OCI-M2 (cell line): ENCODE results near the gene CRTC2.
A peak's percentile ranks its signal among the peaks of the same experiment; 100 is the strongest.

ENCODE experiments used
- DNase-seq: peaks from one replicate; lab custom pipeline; 2025; ENCODE audit not compliant: unreplicated experiment; lab: John Stamatoyannopoulos, UW

The CRTC2 gene

GRCh38 chr1:153973525-153973924 is 15.1 kb upstream of the CRTC2 start:
- DNase-seq: no peak

DNA sequence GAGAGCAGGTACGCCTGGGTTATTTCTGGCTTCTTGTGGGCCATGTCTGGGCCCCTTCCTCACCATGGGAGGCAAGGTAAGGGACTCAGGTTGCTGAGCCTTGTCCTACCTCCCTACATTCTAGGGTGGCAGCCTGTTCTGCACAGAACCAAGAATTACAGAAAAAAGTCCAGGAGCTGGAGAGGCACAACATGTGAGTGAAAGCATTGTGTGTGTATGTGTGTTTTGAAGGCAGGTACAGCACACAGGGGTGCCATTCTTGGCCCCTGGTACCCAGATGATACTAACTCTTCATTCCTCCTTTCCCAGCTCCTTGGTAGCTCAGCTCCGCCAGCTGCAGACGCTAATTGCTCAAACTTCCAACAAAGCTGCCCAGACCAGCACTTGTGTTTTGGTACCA is 14.7 kb upstream of the CRTC2 start:
- DNase-seq: no peak

DNA sequence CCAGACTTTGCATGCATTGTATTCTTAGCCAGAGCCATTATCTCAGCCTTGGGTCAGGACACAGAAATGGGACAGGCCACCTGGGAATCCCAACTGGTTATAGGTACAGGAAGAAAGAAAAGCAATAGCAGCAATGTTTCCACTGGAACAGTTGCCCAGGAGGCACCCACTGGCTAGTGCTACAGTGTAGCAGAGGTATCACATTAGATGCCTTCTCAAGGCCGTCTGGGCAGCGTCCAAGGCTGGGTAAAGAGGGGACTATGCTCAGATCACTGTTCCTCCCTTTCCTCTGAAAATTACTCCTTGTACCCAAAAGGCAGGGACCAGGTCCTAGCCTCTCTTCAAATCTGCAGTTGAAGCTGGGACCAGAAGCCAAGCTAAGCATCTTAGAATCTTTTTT is 11.9 kb upstream of the CRTC2 start:
- no peak for DNase-seq

DNA sequence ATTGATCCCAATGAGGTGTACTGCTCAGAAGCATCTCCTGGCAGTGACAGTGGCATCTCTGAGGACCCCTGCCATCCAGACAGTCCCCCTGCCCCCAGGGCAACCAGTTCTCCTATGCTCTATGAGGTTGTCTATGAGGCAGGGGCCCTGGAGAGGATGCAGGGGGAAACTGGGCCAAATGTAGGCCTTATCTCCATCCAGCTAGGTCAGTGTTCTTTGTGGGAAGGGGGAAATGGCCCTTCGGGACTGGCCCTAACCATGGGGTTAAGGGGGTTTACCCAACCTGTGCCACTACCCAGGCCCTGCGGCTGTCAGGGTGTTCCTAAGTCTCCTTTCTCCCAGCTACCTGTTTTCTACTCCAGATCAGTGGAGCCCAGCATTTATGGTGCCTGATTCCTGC is 10.6 kb upstream of the CRTC2 start:
- no peak for DNase-seq

DNA sequence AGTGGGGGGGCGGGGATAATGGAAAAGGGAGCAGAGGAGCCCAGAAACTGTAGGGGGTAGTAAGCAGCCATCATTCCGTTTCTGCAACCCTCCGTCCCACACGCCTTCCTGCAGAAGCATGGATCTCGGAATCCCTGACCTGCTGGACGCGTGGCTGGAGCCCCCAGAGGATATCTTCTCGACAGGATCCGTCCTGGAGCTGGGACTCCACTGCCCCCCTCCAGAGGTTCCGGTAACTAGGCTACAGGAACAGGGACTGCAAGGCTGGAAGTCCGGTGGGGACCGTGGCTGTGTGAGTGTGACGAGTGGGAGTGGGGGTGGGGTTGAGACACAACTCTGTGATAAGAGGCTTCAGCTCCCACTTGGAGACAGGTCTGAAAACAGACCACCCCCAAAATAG is 10.0 kb upstream of the CRTC2 start:
- DNase-seq: no peak

- no peak for DNase-seq
These were observed 9.6 kb upstream of the CRTC2 start for GRCh38 chr1:153968000-153968363.

DNA sequence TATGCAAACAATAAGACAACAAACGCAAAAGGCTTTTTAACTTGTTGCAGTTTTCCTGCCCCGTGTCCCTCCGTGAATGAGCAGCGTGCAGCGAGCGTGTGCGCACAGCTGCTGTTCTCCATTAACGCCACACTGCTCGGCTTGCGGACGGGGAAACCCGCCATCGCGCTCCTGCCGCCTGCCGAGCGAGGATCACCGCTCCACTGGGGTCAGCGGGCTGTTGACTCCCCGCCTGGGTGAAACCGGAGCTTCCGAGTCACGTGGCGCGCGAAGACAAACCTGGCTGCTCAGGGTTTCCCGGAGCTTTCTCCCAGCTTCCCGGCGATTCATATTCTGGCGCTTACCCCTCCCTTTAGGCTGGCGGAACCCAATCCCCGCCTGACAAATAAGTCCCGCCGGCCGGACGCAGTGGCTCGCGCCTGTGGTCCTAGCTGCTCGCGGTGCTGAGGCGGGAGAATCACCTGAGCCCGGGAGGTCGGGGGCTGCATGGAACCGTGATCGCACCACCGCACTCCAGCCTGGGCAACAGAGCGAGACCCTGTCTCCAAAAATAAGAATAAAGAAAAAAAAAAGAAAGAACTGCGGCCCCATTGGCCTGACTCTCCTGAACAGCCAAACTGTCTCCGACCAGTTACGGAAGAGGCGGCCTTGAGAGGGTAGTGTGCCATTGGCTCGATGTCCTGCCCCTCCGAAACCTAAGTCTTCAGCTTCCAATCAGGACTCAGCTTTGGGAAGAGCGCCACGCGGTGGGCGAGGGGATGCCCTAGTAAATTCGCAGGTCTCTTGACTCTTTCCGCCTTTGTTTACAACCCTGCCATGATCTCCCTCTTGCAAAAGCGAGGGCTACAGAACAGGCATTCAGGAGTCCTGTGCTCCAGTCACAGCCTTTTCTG is 8.9 kb upstream of the CRTC2 start, which contains the start of gene CREB3L4:
Gene CREB3L4 (plus strand): TSS at position 796 of the 893 bp plus-strand sequence. CDS start 624 bp downstream, outside the sequence.
- DNase-seq: peak; percentile 64

DNA sequence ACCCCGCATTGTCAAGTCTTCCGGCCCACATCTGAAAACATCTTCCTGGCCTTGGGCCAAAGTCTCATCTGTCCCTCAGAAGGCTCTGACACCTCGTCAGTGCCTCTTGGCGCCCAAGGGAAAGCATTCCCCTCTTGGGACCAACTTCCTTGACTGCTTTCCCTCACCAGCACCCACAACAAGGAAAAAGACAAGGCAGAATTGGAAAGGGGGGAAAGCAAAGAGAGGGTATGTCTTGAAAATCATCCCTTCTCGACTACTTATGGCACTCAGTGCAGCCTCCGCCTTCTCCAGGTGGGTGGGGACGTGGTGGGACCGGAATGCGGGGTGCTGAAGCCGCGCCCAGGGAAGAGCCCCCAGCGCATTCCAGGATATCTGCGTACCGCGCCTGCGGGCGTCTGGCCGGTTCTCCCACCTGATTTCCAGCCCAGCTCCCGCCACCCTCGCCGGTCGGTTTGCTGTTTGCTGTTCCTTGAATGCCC is 5.5 kb upstream of the CRTC2 start:
- DNase-seq: no peak

- peak; percentile 84 for DNase-seq
These were observed 4.8 kb upstream of the CRTC2 start, which contains the start of gene SLC39A1 for GRCh38 chr1:153963030-153963849. TSS of gene SLC39A1 (minus strand) at chr1:153963537. CDS start at chr1:153962715, 822 bp downstream.

- no peak for DNase-seq
These were observed 3.9 kb upstream of the CRTC2 start for GRCh38 chr1:153962088-153963029.

DNA sequence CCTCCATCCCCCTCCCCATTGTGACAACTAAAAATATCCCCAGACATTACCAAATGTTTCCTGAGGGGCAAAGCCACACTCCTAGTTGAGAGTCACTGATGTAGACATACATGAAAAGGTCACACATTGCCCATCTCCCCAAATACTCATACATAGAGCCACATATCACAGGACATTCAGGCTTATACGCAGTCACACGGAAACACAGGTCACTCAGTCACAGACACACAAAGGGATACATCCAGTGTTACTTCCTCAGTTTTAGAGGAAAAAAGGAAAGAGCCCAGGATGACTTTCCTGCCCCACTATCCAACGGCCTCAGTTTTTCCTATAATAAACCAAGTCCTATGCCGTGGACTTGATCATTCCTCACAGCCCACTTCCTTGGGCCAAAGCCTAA is 3.0 kb upstream of the CRTC2 start:
- DNase-seq: no peak

- DNase-seq: no peak
These were observed 1.8 kb upstream of the CRTC2 start for GRCh38 chr1:153960206-153960605.

DNA sequence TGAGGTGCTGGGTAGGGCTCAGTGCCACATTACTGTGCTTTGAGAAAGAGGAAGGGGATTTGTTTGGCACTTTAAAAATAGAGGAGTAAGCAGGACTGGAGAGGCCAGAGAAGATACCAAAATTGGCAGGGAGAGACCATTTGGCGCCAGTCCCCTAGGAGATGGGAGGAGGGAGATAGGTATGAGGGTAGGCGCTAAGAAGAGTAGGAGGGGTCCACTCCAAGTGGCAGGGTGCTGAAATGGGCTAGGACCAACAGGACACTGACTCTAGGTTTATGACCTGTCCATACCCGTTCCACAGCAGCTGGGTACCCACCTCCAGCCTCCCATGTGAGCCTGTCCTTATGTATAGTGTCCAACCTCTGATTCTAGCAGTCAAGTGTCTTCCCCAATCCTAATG is 1.0 kb upstream of the CRTC2 start:
- DNase-seq: no peak

- DNase-seq: no peak
These were observed 499 bp upstream of the CRTC2 start for GRCh38 chr1:153958961-153959260.

DNA sequence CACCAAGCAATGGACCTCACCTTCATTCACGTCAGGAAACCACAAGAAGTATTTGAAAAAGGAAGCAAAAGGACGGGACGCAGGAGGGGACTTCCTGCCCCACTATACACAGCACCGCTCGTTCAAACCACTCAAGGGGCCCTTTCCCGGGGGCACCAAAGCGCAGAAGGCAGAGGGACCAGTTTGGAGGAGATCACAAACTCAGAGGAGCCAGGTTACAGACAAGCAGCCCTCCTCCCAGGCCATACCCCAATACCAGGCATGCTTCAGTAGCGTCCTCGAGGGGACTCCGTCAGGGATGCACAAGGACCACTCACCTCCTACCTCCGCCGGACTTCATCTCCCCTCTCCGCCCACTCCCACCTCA is 685 bp downstream of the CRTC2 start:
- DNase-seq: no peak

- no peak for DNase-seq
These were observed 1.3 kb downstream of the CRTC2 start for GRCh38 chr1:153956997-153957715.

GRCh38 chr1:153954826-153955225 is 3.6 kb downstream of the CRTC2 start:
- no peak for DNase-seq

DNA sequence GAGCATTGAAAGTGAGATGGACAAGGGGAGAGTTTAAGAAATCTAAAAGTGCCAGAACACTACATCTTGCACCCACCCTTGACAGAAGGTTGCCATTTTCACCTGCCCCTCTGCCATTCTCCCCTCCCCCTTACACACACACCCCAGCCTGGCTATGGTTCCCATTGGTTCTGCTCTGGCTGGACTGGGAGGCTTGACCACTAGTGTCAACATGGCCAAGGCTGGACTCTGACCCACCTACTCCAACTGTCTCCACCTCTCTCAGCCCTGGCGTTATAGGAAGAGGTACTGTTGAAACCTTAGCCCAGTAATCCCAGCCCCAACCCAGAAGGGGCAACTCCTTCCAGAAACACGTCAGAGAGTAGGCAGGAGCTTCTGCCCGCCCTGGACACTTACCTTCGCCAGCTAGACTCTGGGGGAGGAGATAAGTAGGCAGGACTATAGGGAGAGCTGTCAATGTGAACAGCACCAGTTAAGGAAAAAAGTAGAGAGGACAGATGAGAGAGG is 4.5 kb downstream of the CRTC2 start:
- DNase-seq: no peak

DNA sequence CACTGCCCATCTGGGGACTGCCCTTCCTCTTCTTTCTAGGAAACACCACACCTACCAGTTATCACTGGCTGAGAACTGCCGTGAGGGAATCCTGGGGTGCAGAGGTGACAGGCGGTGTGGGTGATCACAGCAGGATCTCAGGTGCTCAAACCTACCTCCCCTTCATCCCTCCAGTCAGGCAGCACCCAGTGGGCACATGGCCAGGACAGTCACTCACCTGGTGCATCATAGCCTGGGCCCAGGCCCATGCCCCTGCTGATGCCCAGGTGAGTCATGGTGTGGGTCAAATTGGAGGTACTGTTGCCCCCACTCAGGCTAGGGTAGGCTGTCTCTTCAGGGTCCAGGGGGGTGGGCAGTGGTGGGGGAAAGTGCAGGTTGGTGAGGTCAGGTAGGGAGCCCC is 6.6 kb downstream of the CRTC2 start:
- no peak for DNase-seq

GRCh38 chr1:153951183-153951582 is 7.2 kb downstream of the CRTC2 start:
- no peak for DNase-seq
